IMR-90 (cell line): ENCODE data around the gene CHST8. TPM values are rescaled to one million over a fixed set of nuclear protein-coding genes. Genes with fewer than 3 reads are reported as not detected.

ENCODE experiments used
- ATAC-seq: fragments of 200-7000 bp; cut with Tn5 transposase; 2 replicates; pipeline ENCODE4 v1.9.1; 2020; ENCODE audit warnings: low read depth, mild to moderate bottlenecking, moderate library complexity
- BruUV-seq: library from RNA; stranded (reverse); fragments of 400-500 nt; replicated peaks from 2 replicates; lab custom pipeline; 2021; lab: Mats Ljungman, UMichigan
- CTCF ChIA-PET: fragments of 300-600 bp; formaldehyde crosslinking; extraction: SDS; loops from one replicate; lab custom pipeline; 2021; ENCODE audit warnings: antibody characterized with exemption; lab: Yijun Ruan, JAX
- POLR2A ChIA-PET: fragments of 300-600 bp; sonication (Branson Sonifier 250); formaldehyde crosslinking; loops from one replicate; lab custom pipeline; 2022; ENCODE audit warnings: antibody characterized with exemption; ENCODE audit not compliant: unreplicated experiment; lab: Charles Lee
- DNase-seq: peaks from one replicate; pipeline ENCODE4 v3.0.0; 2013
- H2AFZ ChIP-seq: replicated peaks from 2 replicates; pipeline ENCODE3; 2013; ENCODE audit warnings: low read length, mild to moderate bottlenecking; ENCODE audit not compliant: poor library complexity
- H2AK5ac ChIP-seq: 2 replicates; pipeline ENCODE4 v1.6.1; 2013; ENCODE audit warnings: low read depth, low read length, inconsistent platforms
- H2AK9ac ChIP-seq: replicated peaks from 2 replicates; pipeline ENCODE3; 2013; ENCODE audit warnings: mild to moderate bottlenecking, low read depth, low read length, moderate library complexity; ENCODE audit not compliant: poor library complexity
- H2BK120ac ChIP-seq: 2 replicates; pipeline ENCODE4 v1.6.1; 2013; ENCODE audit warnings: low read depth, low read length, inconsistent platforms
- H2BK15ac ChIP-seq: 3 replicates; pipeline ENCODE4 v1.6.1; 2013; ENCODE audit warnings: low read depth, low read length, inconsistent platforms
- H2BK20ac ChIP-seq: 2 replicates; pipeline ENCODE4 v1.6.1; 2013; ENCODE audit warnings: low read depth, mild to moderate bottlenecking, inconsistent platforms, low read length, moderate library complexity
- H2BK5ac ChIP-seq: 2 replicates; pipeline ENCODE4 v1.6.1; 2013; ENCODE audit warnings: mild to moderate bottlenecking, low read depth, low read length, inconsistent platforms; ENCODE audit not compliant: poor library complexity, severe bottlenecking
- H3K14ac ChIP-seq: replicated peaks from 2 replicates; pipeline ENCODE4 v1.6.1; 2013; ENCODE audit warnings: low read depth, low read length, inconsistent platforms
- H3K18ac ChIP-seq: 2 replicates; pipeline ENCODE4 v1.6.1; 2013; ENCODE audit warnings: low read depth, low read length, control low read depth
- H3K23ac ChIP-seq: 2 replicates; pipeline ENCODE4 v1.6.1; 2013; ENCODE audit warnings: low read depth, low read length, inconsistent platforms
- H3K27ac ChIP-seq: 2 replicates; pipeline ENCODE4 v1.5.1; 2013; ENCODE audit warnings: mild to moderate bottlenecking, control low read depth, low read length; ENCODE audit not compliant: insufficient read depth
- H3K27me3 ChIP-seq: 2 replicates; pipeline ENCODE4 v1.6.1; 2013; ENCODE audit warnings: low read length; ENCODE audit not compliant: control insufficient read depth, insufficient read depth
- H3K36me3 ChIP-seq: 2 replicates; pipeline ENCODE4 v1.6.1; 2013; ENCODE audit warnings: low read length, mixed read lengths; ENCODE audit not compliant: control insufficient read depth, insufficient read depth
- H3K4ac ChIP-seq: 2 replicates; pipeline ENCODE4 v1.6.1; 2013; ENCODE audit warnings: low read depth, low read length, inconsistent platforms
- H3K4me1 ChIP-seq: 2 replicates; pipeline ENCODE4 v1.6.1; 2013; ENCODE audit warnings: low read length, mixed read lengths; ENCODE audit not compliant: control insufficient read depth, insufficient read depth
- H3K4me2 ChIP-seq: 2 replicates; pipeline ENCODE4 v1.6.1; 2013; ENCODE audit warnings: low read depth, mild to moderate bottlenecking, control low read depth, low read length, moderate library complexity
- H3K4me3 ChIP-seq: 2 replicates; pipeline ENCODE4 v1.5.1; 2013; ENCODE audit warnings: low read depth, mild to moderate bottlenecking, control low read depth, low read length, moderate library complexity; ENCODE audit not compliant: insufficient read depth
- H3K56ac ChIP-seq: 2 replicates; pipeline ENCODE4 v1.6.1; 2013; ENCODE audit warnings: low read length, inconsistent platforms; ENCODE audit not compliant: insufficient read depth; ENCODE audit errors: extremely low read depth
- H3K79me1 ChIP-seq, 2 experiments: 2 replicates each; pipeline ENCODE4 v1.6.1; 2013; ENCODE audit warnings: low read length in 2 of 2, inconsistent platforms in 1 of 2, low read depth in 1 of 2
- H3K9ac ChIP-seq: 2 replicates; pipeline ENCODE4 v1.6.1; 2013; ENCODE audit warnings: low read depth, low read length, control low read depth
- H3K9me1 ChIP-seq: 2 replicates; pipeline ENCODE4 v1.6.1; 2013; ENCODE audit warnings: low read length, inconsistent platforms; ENCODE audit not compliant: insufficient read depth
- H3K9me3 ChIP-seq: 2 replicates; pipeline ENCODE4 v1.6.1; 2013; ENCODE audit warnings: low read length; ENCODE audit not compliant: control insufficient read depth, insufficient read depth
- H4K20me1 ChIP-seq: 2 replicates; pipeline ENCODE4 v1.6.1; 2013; ENCODE audit warnings: low read length, inconsistent platforms; ENCODE audit not compliant: insufficient read depth
- H4K5ac ChIP-seq: 2 replicates; pipeline ENCODE4 v1.6.1; 2013; ENCODE audit warnings: mild to moderate bottlenecking, low read depth, low read length, control low read depth
- H4K8ac ChIP-seq, 2 experiments: 2 replicates each; pipeline ENCODE4 v1.6.1; 2013; ENCODE audit warnings: low read depth in 2 of 2, low read length in 2 of 2, control low read depth in 1 of 2, inconsistent platforms in 1 of 2
- H4K91ac ChIP-seq: 2 replicates; pipeline ENCODE4 v1.6.1; 2013; ENCODE audit warnings: low read depth, low read length, inconsistent platforms; ENCODE audit not compliant: insufficient read depth
- BHLHE40 ChIP-seq: fragments of 150-350 bp; IDR thresholded peaks from 2 replicates; pipeline ENCODE4 v1.6.1; 2016; ENCODE audit warnings: mild to moderate bottlenecking, low read depth, low read length
- CEBPB ChIP-seq: IDR thresholded peaks from 2 replicates; pipeline ENCODE4 v1.6.1; 2012; ENCODE audit warnings: low read depth, low read length, improper control_type of control experiment
- FOS ChIP-seq: fragments of 150-350 bp; IDR thresholded peaks from 2 replicates; pipeline ENCODE4 v1.6.1; 2016; ENCODE audit warnings: low read depth, low read length
- MAFK ChIP-seq: IDR thresholded peaks from 2 replicates; pipeline ENCODE4 v1.6.1; 2012; ENCODE audit warnings: low read depth, low read length, improper control_type of control experiment
- MAZ ChIP-seq: IDR thresholded peaks from 2 replicates; pipeline ENCODE4 v1.6.1; 2012; ENCODE audit warnings: low read depth, mild to moderate bottlenecking, low read length, improper control_type of control experiment, moderate library complexity, borderline replicate concordance
- MXI1 ChIP-seq: IDR thresholded peaks from 2 replicates; pipeline ENCODE4 v1.6.1; 2012; ENCODE audit warnings: low read depth, mild to moderate bottlenecking, low read length, moderate library complexity, borderline replicate concordance
- NFE2L2 ChIP-seq: fragments of 150-350 bp; IDR thresholded peaks from 2 replicates; pipeline ENCODE4 v1.6.1; 2016; ENCODE audit warnings: low read depth, mild to moderate bottlenecking, low read length
- POLR2A ChIP-seq: IDR thresholded peaks from 2 replicates; pipeline ENCODE4 v1.6.1; 2012; ENCODE audit warnings: mild to moderate bottlenecking, low read depth, low read length
- RCOR1 ChIP-seq: IDR thresholded peaks from 2 replicates; pipeline ENCODE4 v1.6.1; 2012; ENCODE audit warnings: mild to moderate bottlenecking, low read length, improper control_type of control experiment; ENCODE audit not compliant: insufficient replicate concordance
- RFX5 ChIP-seq: IDR thresholded peaks from 2 replicates; pipeline ENCODE4 v1.8.0; 2012; ENCODE audit warnings: low read depth, mild to moderate bottlenecking, low read length, moderate library complexity
- SMC3 ChIP-seq: fragments of 150-350 bp; IDR thresholded peaks from 2 replicates; pipeline ENCODE4 v1.6.1; 2016; ENCODE audit warnings: low read depth, mild to moderate bottlenecking, antibody characterized with exemption, low read length, moderate library complexity
- WGBS, 2 experiments: methylation state at CpG; one replicate each; pipeline versions ENCODE4 v1.1.5 to v1.1.7; 2013; ENCODE audit warnings: missing lambda C conversion rate in 2 of 2; ENCODE audit not compliant: insufficient read length in 1 of 2; ENCODE audit errors: extremely low coverage in 2 of 2; 5-methylcytosine and 5-hydroxymethylcytosine counted together
- dilution Hi-C: fragments of 300-500 bp; cut with HindIII; formaldehyde crosslinking; loops from one replicate; pipeline ENCODE4 v1.14.3; 2018; ENCODE audit warnings: low sequenced_read_pairs; ENCODE audit not compliant: unreplicated experiment
- in situ Hi-C: fragments of 300-500 bp; cut with MboI; formaldehyde crosslinking; loops from 3 replicates; pipeline ENCODE4 v1.14.3; 2019; ENCODE audit warnings: low sequenced_read_pairs, inconsistent platforms, mixed read lengths
- intact Hi-C: fragments of 100-400 bp; cut with micrococcal nuclease; formaldehyde crosslinking; loops from 2 replicates; pipeline ENCODE4 v1.10.0; 2022
- polyA plus RNA-seq, 3 experiments: library from polyadenylated mRNA; depleted of rRNA; stranded (reverse); fragments of >200 nt; gene quantifications; 2 replicates each; pipeline ENCODE4 v1.2.3, GENCODE V29; 2012; ENCODE audit warnings: low replicate concordance in 1 of 3
- total RNA-seq: library from RNA; depleted of rRNA; stranded (reverse); fragments of >200 nt; gene quantifications from 2 replicates; pipeline ENCODE4 v1.2.3, GENCODE V29; 2012
- TF ChIP-seq, protein P1 (sequence below): fragments of 150-350 bp; IDR thresholded peaks from 2 replicates; pipeline ENCODE4 v1.6.1; 2016; ENCODE audit warnings: low read depth, mild to moderate bottlenecking, low read length, moderate library complexity, borderline replicate concordance
- TF ChIP-seq, protein P2 (sequence below): fragments of 150-350 bp; IDR thresholded peaks from 2 replicates; pipeline ENCODE4 v1.6.1; 2017; ENCODE audit warnings: mild to moderate bottlenecking, antibody characterized with exemption, low read length, low read depth

Gene CHST8
- total and polyA plus RNA-seq, 2 of the 4 experiments (the other 2 are of a cell fraction), result not detected

DNA sequence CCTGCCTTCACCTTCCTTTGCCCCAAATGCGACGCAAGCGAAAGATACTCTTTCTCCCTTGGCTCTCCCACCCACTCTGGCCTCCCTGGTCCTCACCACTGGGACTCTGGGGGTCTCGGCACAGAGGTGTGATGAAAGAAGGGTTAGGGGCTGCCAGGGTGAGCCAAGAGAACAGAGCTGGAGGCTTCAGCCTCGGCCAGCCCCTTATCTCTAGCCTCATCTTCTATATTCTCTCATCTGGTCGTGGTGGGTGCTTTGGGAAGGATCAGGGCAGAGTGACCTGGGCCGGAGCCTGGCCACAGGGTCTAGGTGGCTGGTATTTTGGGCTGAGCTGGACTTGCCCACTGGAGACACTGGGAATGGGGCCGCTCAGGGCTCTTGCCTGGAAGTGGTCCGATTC is 103.8 kb downstream of the CHST8 start:
- in situ Hi-C loops, result no loop called here
- TF ChIP-seq MXI1 (no peak), MAFK (no peak), SMC3 (no peak), POLR2A (no peak), MAZ (no peak), BHLHE40 (no peak), NFE2L2 (no peak), RCOR1 (no peak), CEBPB (no peak), RFX5 (no peak), FOS (no peak)
- TF ChIP-seq, protein P1, sequence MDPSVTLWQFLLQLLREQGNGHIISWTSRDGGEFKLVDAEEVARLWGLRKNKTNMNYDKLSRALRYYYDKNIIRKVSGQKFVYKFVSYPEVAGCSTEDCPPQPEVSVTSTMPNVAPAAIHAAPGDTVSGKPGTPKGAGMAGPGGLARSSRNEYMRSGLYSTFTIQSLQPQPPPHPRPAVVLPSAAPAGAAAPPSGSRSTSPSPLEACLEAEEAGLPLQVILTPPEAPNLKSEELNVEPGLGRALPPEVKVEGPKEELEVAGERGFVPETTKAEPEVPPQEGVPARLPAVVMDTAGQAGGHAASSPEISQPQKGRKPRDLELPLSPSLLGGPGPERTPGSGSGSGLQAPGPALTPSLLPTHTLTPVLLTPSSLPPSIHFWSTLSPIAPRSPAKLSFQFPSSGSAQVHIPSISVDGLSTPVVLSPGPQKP, result no peak
- TF ChIP-seq, protein P2, sequence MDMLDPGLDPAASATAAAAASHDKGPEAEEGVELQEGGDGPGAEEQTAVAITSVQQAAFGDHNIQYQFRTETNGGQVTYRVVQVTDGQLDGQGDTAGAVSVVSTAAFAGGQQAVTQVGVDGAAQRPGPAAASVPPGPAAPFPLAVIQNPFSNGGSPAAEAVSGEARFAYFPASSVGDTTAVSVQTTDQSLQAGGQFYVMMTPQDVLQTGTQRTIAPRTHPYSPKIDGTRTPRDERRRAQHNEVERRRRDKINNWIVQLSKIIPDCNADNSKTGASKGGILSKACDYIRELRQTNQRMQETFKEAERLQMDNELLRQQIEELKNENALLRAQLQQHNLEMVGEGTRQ, result no peak
- no CpG with 5 or more reads among the region's 9 CpGs for WGBS, 2 experiments

More for the DNA sequence above, 103.8 kb downstream of the CHST8 start:
- H2BK15ac ChIP-seq, result no peak overlapping the region
- H2BK20ac ChIP-seq, result no peak overlapping the region
- H2AFZ ChIP-seq, result no peak overlapping the region
- CTCF ChIA-PET, result no interaction called here
- no peak overlapping the region for H3K4me3 ChIP-seq
- no peak overlapping the region for H2AK9ac ChIP-seq
- no peak overlapping the region for H2BK120ac ChIP-seq
- POLR2A ChIA-PET, result no interaction called here
- H3K36me3 ChIP-seq, result no peaks in the 10 kb centered on the region
- dilution Hi-C loops (no loop called here), intact Hi-C loops (no loop called here)
- no peak overlapping the region for H3K4ac ChIP-seq
- no peak overlapping the region for H2AK5ac ChIP-seq
- DNase-seq (no peak), ATAC-seq (no peak)
- no peak overlapping the region for H4K91ac ChIP-seq
- no peak overlapping the region for H3K14ac ChIP-seq
- H3K18ac ChIP-seq, result no peak overlapping the region
- no peaks in the 10 kb centered on the region; the same call in 1 of the 2 replicates for H3K9me3 ChIP-seq
- no peak overlapping the region for H3K56ac ChIP-seq
- no peaks in the 10 kb centered on the region for H3K27me3 ChIP-seq
- no peaks in the 10 kb centered on the region for H3K9me1 ChIP-seq
- H3K4me2 ChIP-seq, result no peak overlapping the region
- no peak overlapping the region for H3K27ac ChIP-seq
- no peaks in the 10 kb centered on the region for H3K4me1 ChIP-seq
- H4K20me1 ChIP-seq, result no peaks in the 10 kb centered on the region
- no peak overlapping the region for H3K9ac ChIP-seq
- H3K79me1 ChIP-seq, result no peaks in the 10 kb centered on the region
- no peak overlapping the region for H4K8ac ChIP-seq
- no peak overlapping the region for H4K5ac ChIP-seq
- no peak overlapping the region for H2BK5ac ChIP-seq
- H3K23ac ChIP-seq, result no peak overlapping the region
- BruUV-seq, result no TSS peak
